ENCODE measurements around the gene CD300E. TPM values are rescaled to one million over a fixed set of nuclear protein-coding genes. Genes with fewer than 3 reads are reported as not detected.

The CD300E gene
- total and polyA plus RNA-seq, 2 of the 13 experiments (the other 11 are each of a cell fraction or from before 2014, with no cell fraction given), result not detected

DNA sequence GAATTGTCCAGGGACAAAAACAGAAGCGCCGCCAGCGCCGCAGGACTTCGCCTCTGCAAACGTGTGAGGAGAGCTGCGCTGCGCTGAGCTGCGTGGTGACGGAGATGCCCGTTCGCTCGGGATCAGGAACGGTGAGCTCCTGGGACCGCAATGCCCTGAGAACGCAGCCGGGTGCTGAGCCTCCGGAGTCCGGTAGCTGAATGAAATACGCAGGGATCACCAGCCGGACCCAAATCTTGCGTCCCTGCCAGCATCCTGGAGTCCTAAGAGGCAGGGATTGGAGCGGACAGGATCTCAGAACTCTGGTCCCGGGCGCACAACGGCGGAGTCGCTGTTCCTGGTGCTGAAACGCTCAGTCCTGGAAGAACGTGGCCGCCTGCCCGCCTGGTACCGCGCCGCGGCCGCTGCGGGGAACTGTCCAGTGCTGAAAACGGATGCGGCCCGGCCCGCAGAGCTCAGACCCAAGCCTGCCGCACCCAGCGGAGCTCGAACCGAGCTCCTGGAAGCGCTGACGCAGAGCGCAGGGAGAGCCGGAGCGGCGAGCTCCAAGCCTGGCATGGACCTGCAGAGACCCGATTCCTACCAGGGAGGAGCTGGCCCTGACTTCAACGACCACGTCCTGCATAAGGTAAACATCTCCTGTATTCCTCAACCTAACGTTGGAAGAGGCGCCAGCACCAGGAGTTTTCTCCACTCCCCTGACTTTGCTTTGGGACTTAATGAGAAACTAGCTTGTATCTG lies 47.7 kb upstream of the CD300E start (continued):
- TF ChIP-seq, protein P1, sequence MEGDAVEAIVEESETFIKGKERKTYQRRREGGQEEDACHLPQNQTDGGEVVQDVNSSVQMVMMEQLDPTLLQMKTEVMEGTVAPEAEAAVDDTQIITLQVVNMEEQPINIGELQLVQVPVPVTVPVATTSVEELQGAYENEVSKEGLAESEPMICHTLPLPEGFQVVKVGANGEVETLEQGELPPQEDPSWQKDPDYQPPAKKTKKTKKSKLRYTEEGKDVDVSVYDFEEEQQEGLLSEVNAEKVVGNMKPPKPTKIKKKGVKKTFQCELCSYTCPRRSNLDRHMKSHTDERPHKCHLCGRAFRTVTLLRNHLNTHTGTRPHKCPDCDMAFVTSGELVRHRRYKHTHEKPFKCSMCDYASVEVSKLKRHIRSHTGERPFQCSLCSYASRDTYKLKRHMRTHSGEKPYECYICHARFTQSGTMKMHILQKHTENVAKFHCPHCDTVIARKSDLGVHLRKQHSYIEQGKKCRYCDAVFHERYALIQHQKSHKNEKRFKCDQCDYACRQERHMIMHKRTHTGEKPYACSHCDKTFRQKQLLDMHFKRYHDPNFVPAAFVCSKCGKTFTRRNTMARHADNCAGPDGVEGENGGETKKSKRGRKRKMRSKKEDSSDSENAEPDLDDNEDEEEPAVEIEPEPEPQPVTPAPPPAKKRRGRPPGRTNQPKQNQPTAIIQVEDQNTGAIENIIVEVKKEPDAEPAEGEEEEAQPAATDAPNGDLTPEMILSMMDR (CRISPR knock-in tag; IDR thresholded peaks at IDR 0.05), result peak; percentile 46
- peak; percentile 98 for TF ChIP-seq ELF4 (CRISPR knock-in tag; IDR thresholded peaks at IDR 0.05; ENCODE audit: borderline replicate concordance)
- peak; percentile 99; the same call in 1 of the 2 replicates for TF ChIP-seq ZNF550 (CRISPR knock-in tag; IDR thresholded peaks at IDR 0.05; ENCODE audit: borderline replicate concordance)
- TF ChIP-seq MIER3 (CRISPR knock-in tag; IDR thresholded peaks at IDR 0.05; ENCODE audit: borderline replicate concordance), result peak; percentile 100
- TF ChIP-seq ARHGAP35 (CRISPR knock-in tag; IDR thresholded peaks at IDR 0.05; ENCODE audit: borderline replicate concordance), result peak; percentile 100
- TF ChIP-seq ZNF749 (CRISPR knock-in tag; IDR thresholded peaks at IDR 0.05; ENCODE audit: borderline replicate concordance), result peak; percentile 100
- peak; percentile 90 for TF ChIP-seq ZFY (CRISPR knock-in tag; IDR thresholded peaks at IDR 0.05)
- peak; percentile 100 for TF ChIP-seq JARID2 (CRISPR knock-in tag; IDR thresholded peaks at IDR 0.05; ENCODE audit: insufficient replicate concordance)
- TF ChIP-seq ZNF234 (CRISPR knock-in tag; conservative IDR thresholded peaks at IDR 0.05), result peak; percentile 100
- TF ChIP-seq, protein P2, sequence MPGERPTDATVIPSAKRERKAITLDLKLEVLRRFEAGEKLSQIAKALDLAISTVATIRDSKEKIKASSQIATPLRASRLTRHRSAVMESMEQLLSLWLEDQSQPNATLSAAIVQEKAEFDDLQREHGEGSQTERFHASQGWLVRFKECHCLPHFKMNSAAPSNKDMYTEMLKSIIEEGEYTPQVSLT (CRISPR knock-in tag; IDR thresholded peaks at IDR 0.05; ENCODE audit: borderline replicate concordance, low read depth), result peak; percentile 100
- no peak for TF ChIP-seq MBD4 (IDR thresholded peaks at IDR 0.05; ENCODE audit: borderline replicate concordance, low read length)
- peak; percentile 97 for TF ChIP-seq SIX4 (CRISPR knock-in tag; IDR thresholded peaks at IDR 0.05)
- TF ChIP-seq SRSF9 (IDR thresholded peaks at IDR 0.05; ENCODE audit: borderline replicate concordance, insufficient read depth, low read depth, low read length, poor library complexity, severe bottlenecking), result no peak
- TF ChIP-seq ZNF260 (CRISPR knock-in tag; IDR thresholded peaks at IDR 0.05; ENCODE audit: borderline replicate concordance, low read depth), result peak; percentile 84; the same call in 1 of the 2 replicates
- peak; percentile 74 for TF ChIP-seq RAD21 (CRISPR knock-in tag; IDR thresholded peaks at IDR 0.05)
- peak; percentile 73; the same call in 1 of the 2 replicates for TF ChIP-seq RORA (CRISPR knock-in tag; IDR thresholded peaks at IDR 0.05)
- TF ChIP-seq ZNF468 (CRISPR knock-in tag; IDR thresholded peaks at IDR 0.05), result peak; percentile 100
- TF ChIP-seq, protein P3, sequence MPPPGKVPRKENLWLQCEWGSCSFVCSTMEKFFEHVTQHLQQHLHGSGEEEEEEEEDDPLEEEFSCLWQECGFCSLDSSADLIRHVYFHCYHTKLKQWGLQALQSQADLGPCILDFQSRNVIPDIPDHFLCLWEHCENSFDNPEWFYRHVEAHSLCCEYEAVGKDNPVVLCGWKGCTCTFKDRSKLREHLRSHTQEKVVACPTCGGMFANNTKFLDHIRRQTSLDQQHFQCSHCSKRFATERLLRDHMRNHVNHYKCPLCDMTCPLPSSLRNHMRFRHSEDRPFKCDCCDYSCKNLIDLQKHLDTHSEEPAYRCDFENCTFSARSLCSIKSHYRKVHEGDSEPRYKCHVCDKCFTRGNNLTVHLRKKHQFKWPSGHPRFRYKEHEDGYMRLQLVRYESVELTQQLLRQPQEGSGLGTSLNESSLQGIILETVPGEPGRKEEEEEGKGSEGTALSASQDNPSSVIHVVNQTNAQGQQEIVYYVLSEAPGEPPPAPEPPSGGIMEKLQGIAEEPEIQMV (CRISPR knock-in tag; IDR thresholded peaks at IDR 0.05; ENCODE audit: low read depth), result peak; percentile 98
- peak; percentile 98 for TF ChIP-seq ZFAT (CRISPR knock-in tag; conservative IDR thresholded peaks at IDR 0.05)
- TF ChIP-seq PRMT3 (CRISPR knock-in tag; IDR thresholded peaks at IDR 0.05; ENCODE audit: borderline replicate concordance, low read depth), result peak; percentile 100
- TF ChIP-seq, protein P4, sequence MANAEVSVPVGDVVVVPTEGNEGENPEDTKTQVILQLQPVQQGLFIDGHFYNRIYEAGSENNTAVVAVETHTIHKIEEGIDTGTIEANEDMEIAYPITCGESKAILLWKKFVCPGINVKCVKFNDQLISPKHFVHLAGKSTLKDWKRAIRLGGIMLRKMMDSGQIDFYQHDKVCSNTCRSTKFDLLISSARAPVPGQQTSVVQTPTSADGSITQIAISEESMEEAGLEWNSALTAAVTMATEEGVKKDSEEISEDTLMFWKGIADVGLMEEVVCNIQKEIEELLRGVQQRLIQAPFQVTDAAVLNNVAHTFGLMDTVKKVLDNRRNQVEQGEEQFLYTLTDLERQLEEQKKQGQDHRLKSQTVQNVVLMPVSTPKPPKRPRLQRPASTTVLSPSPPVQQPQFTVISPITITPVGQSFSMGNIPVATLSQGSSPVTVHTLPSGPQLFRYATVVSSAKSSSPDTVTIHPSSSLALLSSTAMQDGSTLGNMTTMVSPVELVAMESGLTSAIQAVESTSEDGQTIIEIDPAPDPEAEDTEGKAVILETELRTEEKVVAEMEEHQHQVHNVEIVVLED (CRISPR knock-in tag; IDR thresholded peaks at IDR 0.05; ENCODE audit: borderline replicate concordance), result peak; percentile 82
- peak; percentile 99 for TF ChIP-seq HOXA7 (CRISPR knock-in tag; IDR thresholded peaks at IDR 0.05)
- TF ChIP-seq ZNF788 (CRISPR knock-in tag; IDR thresholded peaks at IDR 0.05; ENCODE audit: borderline replicate concordance), result peak; percentile 100
- peak; percentile 100 for TF ChIP-seq ARID2 (CRISPR knock-in tag; IDR thresholded peaks at IDR 0.05; ENCODE audit: borderline replicate concordance)

Measured in HepG2 (cell line).